Mammary epithelial cell (primary cell): ENCODE measurements around the gene MYMX.

ENCODE experiments used
- EZH2 ChIP-seq: IDR thresholded peaks from 2 replicates; pipeline ENCODE4 v1.6.1; 2012; ENCODE audit warnings: low read length, inconsistent platforms, borderline replicate concordance
- TF ChIP-seq, protein P1 (sequence below), 2 donors: IDR thresholded peaks in 1 of 2; conservative IDR thresholded peaks in 1 of 2; 2 replicates each; pipeline ENCODE4 v1.5.1; 2011 to 2012; ENCODE audit warnings: inconsistent platforms in 2 of 2, low read length in 2 of 2, mild to moderate bottlenecking in 2 of 2, control low read depth in 1 of 2, low read depth in 1 of 2; ENCODE audit not compliant: insufficient read depth in 1 of 2; ENCODE audit errors: extremely low read depth in 1 of 2

GRCh38 chr6:44230034-44230675, 13.4 kb downstream of the MYMX start:
- no peak for TF ChIP-seq EZH2
- TF ChIP-seq, protein P1, sequence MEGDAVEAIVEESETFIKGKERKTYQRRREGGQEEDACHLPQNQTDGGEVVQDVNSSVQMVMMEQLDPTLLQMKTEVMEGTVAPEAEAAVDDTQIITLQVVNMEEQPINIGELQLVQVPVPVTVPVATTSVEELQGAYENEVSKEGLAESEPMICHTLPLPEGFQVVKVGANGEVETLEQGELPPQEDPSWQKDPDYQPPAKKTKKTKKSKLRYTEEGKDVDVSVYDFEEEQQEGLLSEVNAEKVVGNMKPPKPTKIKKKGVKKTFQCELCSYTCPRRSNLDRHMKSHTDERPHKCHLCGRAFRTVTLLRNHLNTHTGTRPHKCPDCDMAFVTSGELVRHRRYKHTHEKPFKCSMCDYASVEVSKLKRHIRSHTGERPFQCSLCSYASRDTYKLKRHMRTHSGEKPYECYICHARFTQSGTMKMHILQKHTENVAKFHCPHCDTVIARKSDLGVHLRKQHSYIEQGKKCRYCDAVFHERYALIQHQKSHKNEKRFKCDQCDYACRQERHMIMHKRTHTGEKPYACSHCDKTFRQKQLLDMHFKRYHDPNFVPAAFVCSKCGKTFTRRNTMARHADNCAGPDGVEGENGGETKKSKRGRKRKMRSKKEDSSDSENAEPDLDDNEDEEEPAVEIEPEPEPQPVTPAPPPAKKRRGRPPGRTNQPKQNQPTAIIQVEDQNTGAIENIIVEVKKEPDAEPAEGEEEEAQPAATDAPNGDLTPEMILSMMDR (conservative IDR thresholded peaks at IDR 0.05 in 1 of 2, IDR thresholded peaks at IDR 0.05 in 1 of 2; ENCODE audit: extremely low read depth in 1 of 2, insufficient read depth in 1 of 2, low read depth in 1 of 2, low read length in 2 of 2), result no peak
